ENCODE measurements around the gene ZMYND12.

- TF ChIP-seq CTCF (conservative IDR thresholded peaks at IDR 0.05; ENCODE audit: low read length) (no peak), EZH2phosphoT487 (IDR thresholded peaks at IDR 0.05; ENCODE audit: borderline replicate concordance) (no peak)
Observed at GRCh38 chr1:42385283-42385682, 70.5 kb downstream of the ZMYND12 start.

Measured in Loucy (cell line).